Suppressor macrophage treated with lipopolysaccharide for 1 hour (primary cell): ENCODE data around the gene STN1.

Experiments
- DNase-seq, 3 donors: peaks; one replicate each; pipeline ENCODE4 v3.0.0-alpha.2; 2020 to 2022

The STN1 gene

DNA sequence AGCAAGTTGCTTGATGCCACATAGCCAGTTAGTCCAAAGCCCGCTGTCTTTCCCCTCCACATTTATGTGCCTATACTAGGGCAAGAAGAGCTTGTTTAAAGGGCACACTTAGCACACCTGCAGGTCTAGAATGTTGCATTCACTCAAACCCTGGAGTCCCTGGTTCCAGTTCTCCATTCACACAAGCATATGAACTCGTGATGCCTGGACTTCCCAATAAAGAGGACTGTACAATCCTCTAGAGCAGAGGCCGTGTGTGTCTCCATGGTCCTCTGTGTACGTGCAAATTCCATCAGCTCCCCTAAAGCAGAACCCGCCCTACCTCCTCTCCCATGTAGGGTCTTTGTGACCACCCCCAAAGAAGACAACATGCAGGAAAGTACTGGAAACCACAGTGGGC lies 59.6 kb downstream of the STN1 start:
- DNase-seq, result no peak

- DNase-seq, result no peak
These were observed 61.2 kb downstream of the STN1 start for GRCh38 chr10:103856797-103857170.

- peak in 2 of 3 donors; percentile 37 to 38 for DNase-seq
These were observed 61.9 kb downstream of the STN1 start for GRCh38 chr10:103855852-103856796.

GRCh38 chr10:103855424-103855823 lies 62.6 kb downstream of the STN1 start, which contains the start of gene SH3PXD2A:
Gene SH3PXD2A, minus strand, starts transcription at chr10:103855576. Its CDS starts 310 bp downstream, at chr10:103855266.
- DNase-seq, result peak; percentile 28 to 74 (median 43)

- peak in 2 of 3 donors; percentile 39 to 65 for DNase-seq
These were observed 63.1 kb downstream of the STN1 start for GRCh38 chr10:103854686-103855391.

GRCh38 chr10:103854265-103854685 lies 63.7 kb downstream of the STN1 start:
- DNase-seq, result no peak

- DNase-seq, result peak in 1 of 3 donors; percentile 36
These were observed 64.3 kb downstream of the STN1 start for GRCh38 chr10:103853428-103854264.

DNA sequence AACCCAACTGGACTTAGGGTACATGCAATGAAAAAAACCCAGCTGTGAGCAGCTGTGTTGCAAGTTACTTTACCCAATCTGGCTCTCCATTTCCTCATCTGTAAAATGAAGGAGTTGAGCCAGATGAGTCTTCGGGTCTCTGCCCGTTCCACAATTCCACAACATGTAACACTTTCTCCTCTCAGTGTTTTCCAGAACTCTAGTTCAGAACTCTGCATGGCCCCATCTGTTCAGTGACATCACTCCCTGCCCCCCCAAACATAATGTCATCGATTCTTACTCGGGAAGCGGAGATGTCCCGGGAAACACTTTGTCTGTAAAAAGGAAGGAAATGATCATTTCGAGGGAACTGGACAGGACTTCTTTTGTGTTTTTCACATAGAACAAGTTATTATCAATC lies 65.1 kb downstream of the STN1 start:
- peak; percentile 62 to 73 (median 71) for DNase-seq

DNA sequence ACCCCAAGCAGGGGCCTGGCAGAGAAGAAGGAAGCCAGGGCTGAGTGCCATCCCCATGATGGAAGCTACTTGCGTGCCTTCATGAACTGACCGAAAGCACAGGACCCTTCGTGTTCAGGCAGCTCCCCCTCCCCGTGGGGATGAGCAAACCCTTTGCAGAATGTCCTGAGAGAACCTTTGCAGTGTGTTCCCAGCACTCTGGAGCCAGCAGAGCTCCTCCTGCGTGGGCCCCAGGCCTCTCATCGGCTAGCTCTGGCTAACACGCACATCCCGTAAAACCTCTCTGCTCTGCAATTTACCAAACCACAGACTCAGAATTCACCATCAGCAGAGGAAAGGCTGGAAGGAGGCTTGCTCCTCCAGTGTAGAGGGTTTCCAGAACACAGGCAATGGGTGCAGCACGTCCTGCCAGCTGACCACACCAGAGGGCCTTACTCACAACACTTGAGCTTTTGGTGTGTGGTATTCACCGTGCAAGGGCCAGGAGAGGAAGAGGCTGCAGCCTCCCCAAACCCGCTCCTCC lies 65.7 kb downstream of the STN1 start:
- no peak for DNase-seq

- DNase-seq, result no peak
These were observed 66.7 kb downstream of the STN1 start for GRCh38 chr10:103851261-103851660.

DNA sequence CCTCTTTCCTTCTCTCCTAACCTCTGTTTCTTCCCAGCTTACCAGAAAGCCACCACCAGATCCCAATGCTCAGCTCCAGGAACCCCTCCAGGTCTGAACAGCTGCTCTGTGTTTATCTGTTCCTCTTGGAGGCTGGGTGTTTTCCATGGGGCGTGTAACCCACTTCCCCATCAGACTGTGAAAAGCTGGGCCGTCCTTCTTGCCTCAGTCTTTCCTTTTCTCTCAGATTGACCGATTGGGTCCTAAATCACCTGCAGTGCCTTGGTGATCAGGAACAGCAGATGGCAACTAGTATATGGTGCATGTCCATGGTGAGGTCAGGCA lies 67.5 kb downstream of the STN1 start:
- DNase-seq, result peak; percentile 65 to 69 (median 68)

- DNase-seq, result peak; percentile 76 to 89 (median 88)
These were observed 68.0 kb downstream of the STN1 start for GRCh38 chr10:103849880-103850571.

DNA sequence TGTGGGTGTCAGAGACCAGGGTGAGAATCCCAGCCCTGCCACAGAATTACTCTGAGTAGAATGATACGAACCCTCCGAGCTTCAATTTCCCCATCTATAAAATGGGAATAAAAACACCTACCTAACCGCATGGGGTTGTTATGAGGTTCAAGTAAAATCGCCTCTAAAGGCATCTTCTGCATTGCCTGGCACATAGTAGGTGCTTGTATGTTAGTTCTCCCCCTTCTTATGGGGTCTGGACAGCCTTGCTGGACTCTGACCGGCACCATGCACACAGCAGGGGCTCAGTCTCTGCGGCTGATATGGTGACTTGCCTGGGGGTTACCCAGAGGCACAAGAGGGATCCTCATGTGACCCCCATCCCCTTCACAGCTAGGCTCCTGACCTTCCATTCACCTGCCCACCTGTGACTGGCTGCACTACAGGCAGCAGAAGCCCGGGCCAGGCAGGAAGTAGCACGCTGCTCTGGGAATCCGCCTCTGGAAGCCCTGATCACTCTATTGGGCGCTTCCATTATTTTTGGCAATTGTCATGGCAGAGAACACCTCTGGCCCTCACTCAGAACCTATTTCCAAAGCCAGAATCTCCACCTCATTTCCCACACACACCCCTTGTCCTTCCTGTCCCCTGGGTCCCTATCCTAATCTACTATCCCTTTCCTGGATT lies 68.6 kb downstream of the STN1 start:
- no peak for DNase-seq

- DNase-seq, result no peak
These were observed 70.0 kb downstream of the STN1 start for GRCh38 chr10:103847909-103848468.

- DNase-seq, result no peak
These were observed 70.6 kb downstream of the STN1 start for GRCh38 chr10:103847346-103847745.

DNA sequence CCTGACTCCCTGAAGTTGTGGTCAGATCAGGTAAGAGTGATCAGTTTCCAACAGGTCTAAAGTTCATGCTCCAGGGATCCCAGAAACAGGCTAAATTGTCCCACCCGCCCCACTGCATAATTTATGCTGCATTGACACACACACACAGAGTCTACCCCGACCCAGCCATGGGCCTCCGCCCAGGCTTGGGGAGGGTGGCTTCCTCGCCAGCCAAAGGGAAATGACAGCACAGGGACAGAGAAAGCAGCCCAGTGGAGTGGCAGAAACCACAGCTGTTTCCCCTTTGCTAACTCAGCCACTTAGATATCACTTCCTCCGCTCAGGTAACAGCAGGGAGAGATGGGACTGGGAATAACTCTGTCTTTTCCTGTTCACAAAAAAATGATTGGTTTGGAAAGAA lies 72.0 kb downstream of the STN1 start:
- peak; percentile 50 to 65 (median 53) for DNase-seq

DNA sequence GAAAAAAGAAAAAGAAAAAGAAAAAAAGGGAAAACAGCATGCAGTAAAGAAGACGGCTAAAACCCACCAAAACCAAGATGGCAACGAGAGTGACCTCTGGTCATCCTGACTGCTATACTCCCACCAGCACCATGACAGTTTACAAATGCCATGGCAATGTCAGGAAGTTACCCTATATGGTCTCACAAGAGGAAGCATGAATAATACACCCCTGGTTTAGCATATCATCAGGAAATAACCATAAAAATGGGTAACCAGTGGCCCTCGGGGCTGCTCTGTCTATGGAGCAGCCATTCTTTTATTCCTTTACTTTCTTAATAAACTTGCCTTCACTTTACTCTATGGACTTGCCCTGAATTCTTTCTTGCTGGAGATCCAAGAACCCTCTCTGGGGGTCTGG lies 72.6 kb downstream of the STN1 start:
- peak; percentile 70 to 83 (median 74) for DNase-seq

DNA sequence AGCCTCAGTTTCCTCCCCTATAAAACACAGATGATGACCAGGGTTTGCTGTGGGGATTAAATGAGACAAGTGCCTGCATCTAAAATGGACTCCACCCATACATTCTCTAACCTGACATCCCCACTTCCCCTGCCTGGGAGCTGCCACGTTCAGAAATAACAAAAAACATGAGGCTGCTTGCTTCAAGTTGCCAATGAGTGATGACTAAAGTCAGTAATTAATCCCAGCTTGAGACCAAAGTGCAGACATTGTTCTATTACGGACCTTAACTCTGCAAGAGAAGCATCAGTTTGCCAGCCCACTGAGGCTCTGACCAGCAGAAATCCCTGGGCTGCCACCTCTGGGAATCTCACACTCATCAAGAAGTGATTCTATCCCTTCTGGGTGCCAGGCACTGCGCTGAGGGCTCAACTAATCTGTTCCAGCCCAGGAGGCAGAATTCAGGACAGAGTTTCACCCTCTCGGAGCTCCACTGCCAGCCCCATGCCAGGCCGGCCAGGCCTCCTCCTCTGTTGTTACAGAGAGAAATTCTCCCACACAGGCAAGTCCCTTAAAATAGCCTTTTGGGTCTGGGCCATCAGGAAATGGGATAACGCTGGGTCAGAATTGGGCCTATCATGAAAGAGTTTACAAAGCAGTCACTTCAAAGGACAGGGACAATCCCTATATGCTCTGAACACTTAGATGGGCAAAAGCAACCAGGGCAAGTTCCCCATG lies 74.0 kb downstream of the STN1 start:
- no peak for DNase-seq

DNA sequence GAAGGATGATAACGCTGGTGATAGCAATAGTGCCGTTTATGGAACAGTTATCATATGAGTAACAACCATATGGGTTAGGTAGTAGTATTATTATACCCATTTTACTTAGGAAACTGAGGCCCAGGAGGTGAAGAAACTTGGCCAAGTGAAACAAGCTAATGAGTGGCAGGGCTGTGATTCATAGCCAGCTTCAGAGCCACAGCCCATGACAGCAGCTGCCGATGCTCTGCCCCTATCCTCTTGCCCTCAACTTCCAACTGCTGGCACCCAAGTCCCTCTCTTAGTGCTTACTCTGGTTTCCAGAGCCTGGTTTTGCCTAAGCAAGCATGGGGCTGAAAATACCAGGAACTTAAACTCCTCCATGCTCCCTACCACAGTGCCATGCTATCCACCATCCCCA lies 74.9 kb downstream of the STN1 start:
- DNase-seq, result no peak

DNA sequence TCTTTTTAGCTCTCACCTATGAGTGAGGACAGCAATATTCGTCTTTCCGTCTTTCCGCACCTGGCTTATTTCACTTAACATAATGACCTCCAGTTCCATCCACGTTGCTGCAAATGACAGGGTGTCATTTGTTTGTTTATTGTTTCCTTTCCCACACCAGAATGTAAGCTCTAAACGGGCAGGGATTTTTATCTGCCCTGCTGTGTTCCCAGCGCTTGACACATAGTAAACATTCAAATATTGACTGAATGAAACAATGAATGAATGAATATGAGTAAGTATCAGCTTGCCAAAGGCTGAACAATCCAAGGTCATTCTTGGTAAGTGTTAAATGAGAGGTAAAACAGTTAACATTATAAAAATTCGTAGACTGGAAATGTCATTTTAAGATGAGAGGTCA lies 75.4 kb downstream of the STN1 start:
- DNase-seq, result no peak

DNA sequence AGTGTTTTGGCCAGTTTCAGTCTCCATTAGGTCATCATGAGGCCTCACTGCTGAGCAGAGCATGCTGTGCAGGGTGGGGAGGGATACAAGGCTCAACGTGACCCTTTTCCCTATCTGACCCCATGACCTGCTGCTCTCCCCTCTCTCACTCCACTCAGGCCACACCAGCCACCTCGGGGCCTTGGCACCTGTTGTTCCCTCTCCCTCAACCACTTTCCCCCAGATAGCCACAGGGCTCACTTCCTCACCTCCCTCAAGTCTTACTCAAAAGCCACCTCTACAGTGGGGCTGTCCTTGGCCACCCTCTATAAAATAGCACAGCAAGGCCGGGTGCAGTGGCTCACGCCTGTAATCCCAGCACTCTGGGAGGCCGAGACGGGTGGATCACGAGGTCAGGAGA lies 76.5 kb downstream of the STN1 start:
- DNase-seq, result no peak
